ENCODE measurements around the gene UTP15.
A peak's percentile ranks its signal among the peaks of the same experiment; 100 is the strongest.

UTP15 gene

DNA sequence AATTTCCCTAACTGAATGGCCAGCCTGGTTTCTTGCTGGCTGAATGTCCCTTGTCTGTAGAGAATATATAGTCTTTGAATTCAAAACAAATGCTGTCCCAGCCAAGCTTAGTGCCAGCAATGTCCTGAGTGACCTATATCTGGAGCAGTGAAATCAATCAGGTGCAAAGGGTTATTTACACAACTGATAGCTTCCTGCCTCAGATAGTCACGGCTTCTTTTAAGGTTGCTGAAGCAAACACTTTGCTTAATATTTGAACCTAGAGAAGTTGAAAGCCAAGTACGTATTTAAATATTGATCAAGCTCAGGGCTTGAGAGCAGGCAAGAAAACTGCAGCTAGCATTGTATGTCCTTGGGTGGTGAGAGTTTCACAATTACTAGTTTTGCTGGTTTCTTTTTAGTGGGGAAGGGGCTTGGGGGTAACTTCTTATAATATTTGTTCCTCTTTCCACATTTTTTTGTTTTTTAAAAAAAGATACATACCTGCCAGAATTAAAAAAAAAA lies 58.4 kb downstream of the UTP15 start:
- DNase-seq (ENCODE audit: low read depth), result no peak

DNA sequence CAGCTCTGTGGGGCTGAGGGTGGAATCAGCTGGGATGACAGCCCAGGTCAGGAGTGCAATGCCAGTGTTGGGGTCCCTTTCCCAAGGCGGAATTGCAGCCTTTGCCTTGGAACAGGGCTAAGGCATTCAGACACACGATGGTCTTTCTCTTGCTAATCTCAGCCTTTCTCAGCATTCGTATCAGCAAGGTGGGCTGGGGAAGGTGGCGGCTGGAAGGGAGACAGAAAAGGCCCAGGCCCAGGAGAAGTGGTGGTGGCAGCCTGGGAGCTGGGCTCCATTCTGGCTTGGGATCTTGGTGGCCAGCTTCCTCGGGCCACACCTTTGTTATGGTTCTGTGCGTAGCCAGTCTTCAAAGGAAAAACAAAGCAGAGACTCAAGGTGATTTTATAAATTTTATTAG lies 59.3 kb downstream of the UTP15 start:
- no peak for DNase-seq (ENCODE audit: low read depth)

DNA sequence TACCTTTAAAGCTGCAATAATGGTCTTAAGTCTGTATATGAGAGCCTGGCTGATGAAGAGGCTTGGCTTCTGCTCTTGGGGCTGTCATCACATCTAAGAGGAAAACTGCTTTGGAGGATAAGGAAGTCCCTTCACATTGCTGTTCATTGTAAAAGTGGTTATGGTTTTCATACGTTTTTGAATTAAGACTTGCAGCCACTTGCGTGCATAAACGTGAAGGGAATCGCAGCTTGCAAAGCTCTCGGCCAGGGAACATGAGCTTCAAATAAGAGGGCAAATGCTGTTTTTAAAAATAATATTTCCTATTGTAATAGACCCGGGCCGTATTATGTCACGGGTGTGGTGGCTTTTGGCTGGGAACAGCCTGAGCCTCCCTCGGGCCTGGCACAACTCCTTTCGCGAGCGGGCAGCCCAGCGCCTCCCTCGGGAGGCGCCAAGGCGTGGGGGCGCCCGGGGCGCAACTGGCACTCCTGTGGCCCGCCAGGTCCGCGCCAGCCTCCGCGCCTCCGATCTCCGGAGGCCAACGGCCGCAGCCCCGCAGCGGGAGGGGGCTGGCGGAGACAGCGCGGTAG lies 59.9 kb downstream of the UTP15 start:
- no peak for DNase-seq (ENCODE audit: low read depth)

DNA sequence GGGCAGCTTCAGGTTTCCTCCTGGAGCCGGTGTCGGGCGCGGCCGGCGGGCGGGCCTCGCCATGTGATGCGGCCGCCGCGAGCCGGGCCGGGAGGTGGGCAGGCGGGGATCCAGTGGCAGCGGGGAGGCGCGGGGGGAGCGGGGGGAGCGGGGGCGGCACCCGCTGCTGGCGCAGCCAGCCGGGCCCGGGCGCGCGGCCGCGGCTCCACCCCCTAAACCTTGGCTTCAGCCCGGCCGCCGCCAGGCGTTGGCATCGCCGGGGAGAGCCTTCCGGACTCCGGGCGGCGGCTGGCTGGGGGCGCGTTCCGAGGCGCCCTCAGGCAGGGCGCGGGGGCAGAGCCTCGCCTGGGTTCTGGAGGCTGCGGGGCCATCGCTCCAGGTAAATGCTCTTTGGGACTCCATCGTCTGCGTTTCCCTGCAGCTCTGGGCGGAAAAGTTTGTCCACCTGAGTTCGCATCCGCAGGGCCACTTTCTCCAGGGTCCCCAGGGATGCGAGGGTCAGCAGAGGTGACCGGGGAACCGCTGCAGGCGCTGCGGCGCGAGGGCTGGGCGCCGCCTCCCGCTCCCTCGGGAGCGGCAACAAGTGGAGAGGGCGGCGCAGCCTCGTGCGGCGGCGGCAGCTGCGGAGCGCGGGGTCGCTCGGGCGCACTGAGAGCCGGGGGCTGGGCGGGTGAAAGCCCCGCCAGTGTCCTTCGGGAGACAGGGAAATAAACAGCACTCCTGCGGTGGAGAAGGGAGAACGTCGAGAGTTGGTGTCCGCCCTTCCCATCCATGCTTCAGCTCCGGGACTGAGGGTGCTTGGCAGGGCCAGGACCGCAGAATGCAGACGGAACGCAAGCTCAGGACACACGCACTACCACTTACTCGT lies 60.6 kb downstream of the UTP15 start, which contains the start of gene ARHGEF28:
ARHGEF28 (plus strand) TSS at position 253 of the 868 bp plus-strand sequence. CDS start 58,656 bp downstream, outside the sequence.
- peak; percentile 2 for DNase-seq (ENCODE audit: low read depth)

DNA sequence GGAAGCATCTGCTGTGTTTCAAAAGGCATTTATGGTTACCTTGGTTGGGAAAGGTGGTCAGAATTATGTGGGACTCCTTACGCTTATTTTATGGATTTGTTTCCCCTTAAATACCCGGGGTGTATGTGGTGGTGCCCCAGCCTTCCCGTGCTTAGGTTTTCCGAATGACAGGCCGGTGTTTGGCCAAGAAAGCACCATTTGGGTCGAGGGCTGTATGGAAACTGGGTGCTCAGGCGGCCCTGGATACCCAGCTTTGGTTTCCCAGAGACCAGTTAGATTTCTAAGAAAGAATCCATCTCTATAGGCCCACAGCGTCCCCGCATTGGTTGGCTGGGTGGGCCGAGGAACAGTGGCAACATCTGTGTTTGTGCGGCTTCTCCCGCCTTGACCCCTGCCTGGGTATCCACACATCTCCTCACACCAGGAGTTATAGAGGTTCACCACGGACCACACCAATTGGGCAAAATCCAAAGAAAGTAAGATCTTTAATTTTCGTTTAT lies 61.3 kb downstream of the UTP15 start:
- DNase-seq (ENCODE audit: low read depth), result no peak

DNA sequence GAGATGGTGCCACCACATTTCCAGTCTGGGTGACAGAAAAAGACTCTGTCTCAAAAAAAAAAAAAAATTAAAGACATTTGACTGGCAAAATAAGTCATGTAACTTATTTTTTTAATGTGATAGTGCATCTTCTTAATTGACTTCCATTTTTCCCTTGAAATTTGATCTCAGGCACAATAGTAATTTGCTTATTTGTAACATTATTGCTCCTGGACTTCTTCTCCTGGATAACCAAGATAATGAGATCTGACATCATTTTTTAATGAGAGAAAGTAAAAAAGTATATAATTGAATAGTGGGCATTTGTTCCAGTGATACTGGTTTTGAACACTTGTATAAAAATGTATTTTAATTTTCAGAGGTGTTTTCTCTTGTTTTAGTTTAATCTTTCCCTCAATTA lies 63.9 kb downstream of the UTP15 start:
- no peak for DNase-seq (ENCODE audit: low read depth)

DNA sequence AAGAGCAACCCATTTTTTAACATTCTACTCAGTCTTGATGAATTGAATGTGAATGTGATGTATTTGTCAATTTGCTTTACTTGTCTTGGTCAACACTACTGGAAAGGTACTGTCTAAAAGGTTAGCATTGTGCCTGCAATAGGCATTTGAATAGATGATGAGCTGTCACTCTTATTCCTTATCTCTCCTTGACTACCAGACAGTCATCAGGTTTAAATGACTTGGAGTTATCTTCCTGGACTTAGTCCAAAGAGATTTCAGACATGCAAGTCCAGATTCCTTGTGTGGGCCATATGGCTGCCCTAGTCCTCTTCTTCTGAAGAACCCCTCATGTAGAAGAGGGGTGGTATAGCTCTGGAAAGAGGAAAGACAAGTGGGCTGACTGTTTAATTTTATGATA lies 65.2 kb downstream of the UTP15 start:
- DNase-seq (ENCODE audit: low read depth), result no peak

DNA sequence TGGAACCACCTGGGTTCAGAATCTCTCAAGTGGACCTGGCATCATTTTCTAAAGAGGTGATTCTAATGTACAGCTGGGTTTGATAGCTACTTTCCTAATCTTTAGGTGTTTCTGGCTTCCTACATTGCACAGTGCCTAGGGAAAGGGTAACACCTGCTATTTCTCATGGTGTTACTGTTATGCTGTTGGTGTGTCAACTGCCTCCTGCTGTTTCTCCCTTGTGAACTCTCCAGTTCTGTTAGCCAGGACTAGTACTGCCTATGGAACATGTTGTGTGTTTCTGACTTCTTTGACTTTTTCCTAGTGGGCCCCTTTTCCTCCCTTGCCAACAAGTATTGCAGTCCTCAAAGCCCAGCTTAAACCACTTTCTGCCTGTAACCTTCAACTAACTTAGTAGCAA lies 66.0 kb downstream of the UTP15 start:
- no peak for DNase-seq (ENCODE audit: low read depth)

All from stimulated activated CD8-positive, alpha-beta memory T cell treated with anti-CD3 and anti-CD28 coated beads, Interleukin-12 subunit alpha, Interleukin-12 subunit beta, amount 100 ng/mL, for 1 hour (primary cell).